SK-N-SH treated with all-trans-retinoic acid at 6 μM for 48 hours (cell line): ENCODE measurements around the gene GPRIN3.

Experiments used
- PATZ1 ChIP-seq: fragments of 250-450 bp; sonication (Bioruptor Pico); IDR thresholded peaks from 2 replicates; pipeline ENCODE4 v1.8.0; 2020; ENCODE audit warnings: mild to moderate bottlenecking, moderate library complexity, borderline replicate concordance
- ZFP3 ChIP-seq: fragments of 250-450 bp; sonication (Bioruptor Pico); IDR thresholded peaks from 2 replicates; pipeline ENCODE4 v1.5.0; 2020; ENCODE audit warnings: mild to moderate bottlenecking, moderate library complexity

- TF ChIP-seq ZFP3 (CRISPR knock-in tag) (no peak), PATZ1 (CRISPR knock-in tag) (no peak)
These were observed 44.3 kb downstream of the GPRIN3 start for GRCh38 chr4:89263265-89263664.
